ENCODE results near the gene HDAC8.

HDAC8 gene

GRCh38 chrX:72306851-72307645 lies 265.6 kb downstream of the HDAC8 start:
- TF ChIP-seq CTCF (conservative IDR thresholded peaks at IDR 0.05; ENCODE audit: low read depth, low read length) = no peak
- peak; percentile 69 for DNase-seq (ENCODE audit: low read depth)
- H3K4me3 ChIP-seq (ENCODE audit: low read depth, low read length) = peak overlapping the region; percentile 59

GRCh38 chrX:72306085-72306801 lies 266.4 kb downstream of the HDAC8 start:
- no peak for DNase-seq (ENCODE audit: low read depth)
- peak overlapping the region; percentile 59 for H3K4me3 ChIP-seq (ENCODE audit: low read depth, low read length)
- TF ChIP-seq CTCF (conservative IDR thresholded peaks at IDR 0.05; ENCODE audit: low read depth, low read length) = no peak

- no peak for DNase-seq (ENCODE audit: low read depth)
- H3K4me3 ChIP-seq (ENCODE audit: low read depth, low read length) = peak within 1 kb of the TSS; percentile 59
Observed at GRCh38 chrX:72305286-72306084, 267.2 kb downstream of the HDAC8 start, which contains the start of gene CITED1. Gene CITED1, minus strand, starts transcription at chrX:72305914. Its CDS starts 3,045 bp downstream, at chrX:72302869.

GRCh38 chrX:72304877-72305276 lies 267.8 kb downstream of the HDAC8 start:
- H3K4me3 ChIP-seq (ENCODE audit: low read depth, low read length) = peak overlapping the region; percentile 16
- DNase-seq (ENCODE audit: low read depth) = no peak
- no peak for TF ChIP-seq CTCF (conservative IDR thresholded peaks at IDR 0.05; ENCODE audit: low read depth, low read length)

More at GRCh38 chrX:72305286-72306084, 267.2 kb downstream of the HDAC8 start, which contains the start of gene CITED1:
- no peak for TF ChIP-seq CTCF (conservative IDR thresholded peaks at IDR 0.05; ENCODE audit: low read depth, low read length)

GRCh38 chrX:72301781-72302180 lies 270.9 kb downstream of the HDAC8 start:
- DNase-seq (ENCODE audit: low read depth) = no peak
- no peak for TF ChIP-seq CTCF (conservative IDR thresholded peaks at IDR 0.05; ENCODE audit: low read depth, low read length)
- H3K4me3 ChIP-seq (ENCODE audit: low read depth, low read length) = no peak overlapping the region

GRCh38 chrX:72299891-72300630 lies 272.6 kb downstream of the HDAC8 start:
- no peak overlapping the region for H3K4me3 ChIP-seq (ENCODE audit: low read depth, low read length)
- no peak for TF ChIP-seq CTCF (conservative IDR thresholded peaks at IDR 0.05; ENCODE audit: low read depth, low read length)
- no peak for DNase-seq (ENCODE audit: low read depth)

Measured in choroid plexus epithelial cell (primary cell).